GM19025 (cell line): ENCODE results near the gene MYO1F.
"Not testable (repeated sequence)": the region's sequence is repeated elsewhere in the genome, so short reads cannot be mapped to it uniquely, and the experiment has no call there.

ENCODE experiments used
- ATAC-seq: cut with Tn5 transposase; IDR thresholded peaks from one replicate; pipeline ENCODE4 v1.9.1; 2021; ENCODE audit warnings: mild to moderate bottlenecking, low read depth, moderate library complexity; ENCODE audit not compliant: unreplicated experiment

MYO1F gene

GRCh38 chr19:8567522-8568172, 9.6 kb downstream of the MYO1F start:
- no peak for ATAC-seq

- ATAC-seq = no peak
These were observed 10.4 kb downstream of the MYO1F start for GRCh38 chr19:8566855-8567254.

- ATAC-seq = not testable (repeated sequence)
These were observed 12.4 kb downstream of the MYO1F start for GRCh38 chr19:8564866-8565265.

- ATAC-seq = no peak
These were observed 16.0 kb downstream of the MYO1F start for GRCh38 chr19:8561075-8561764.

- ATAC-seq = no peak
These were observed 18.9 kb downstream of the MYO1F start for GRCh38 chr19:8558325-8558724.

GRCh38 chr19:8557642-8558238, 19.5 kb downstream of the MYO1F start:
- no peak for ATAC-seq

- ATAC-seq = not testable (repeated sequence)
These were observed 23.5 kb downstream of the MYO1F start for GRCh38 chr19:8553729-8554128.

GRCh38 chr19:8552810-8553209, 24.4 kb downstream of the MYO1F start:
- no peak for ATAC-seq

- ATAC-seq = no peak
These were observed 27.2 kb downstream of the MYO1F start for GRCh38 chr19:8550070-8550469.

GRCh38 chr19:8545743-8546142, 31.5 kb downstream of the MYO1F start:
- no peak for ATAC-seq

GRCh38 chr19:8544168-8544567, 33.1 kb downstream of the MYO1F start:
- ATAC-seq = no peak

GRCh38 chr19:8539621-8540149, 37.6 kb downstream of the MYO1F start:
- ATAC-seq = no peak

- no peak for ATAC-seq
These were observed 40.1 kb downstream of the MYO1F start for GRCh38 chr19:8537099-8537498.

GRCh38 chr19:8536282-8536681, 41.0 kb downstream of the MYO1F start:
- no peak for ATAC-seq

GRCh38 chr19:8532225-8532624, 45.0 kb downstream of the MYO1F start:
- no peak for ATAC-seq

GRCh38 chr19:8531470-8531869, 45.8 kb downstream of the MYO1F start:
- ATAC-seq = no peak

- ATAC-seq = no peak
These were observed 47.1 kb downstream of the MYO1F start for GRCh38 chr19:8530061-8530679.

- no peak for ATAC-seq
These were observed 47.8 kb downstream of the MYO1F start for GRCh38 chr19:8529369-8530006.

GRCh38 chr19:8528500-8528899, 48.7 kb downstream of the MYO1F start:
- no peak for ATAC-seq

- no peak for ATAC-seq
These were observed 50.7 kb downstream of the MYO1F start for GRCh38 chr19:8526345-8527091.
